ENCODE measurements around the gene RIN1. TPM values are rescaled to one million over a fixed set of nuclear protein-coding genes. Genes with fewer than 3 reads are reported as not detected.

Gene RIN1
- total and polyA plus RNA-seq, 2 experiments from 2014 or later = 2.5 to 8.2 TPM

GRCh38 chr11:66346476-66347424, 10.5 kb upstream of the RIN1 start:
- Histone ChIP-seq H3K27me3 (ENCODE audit: insufficient read depth) (peaks cover 8% of the 10 kb centered on the region; the same call in 1 of the 2 replicates), H3K4me3 (peak overlapping the region; percentile 95), H3F3A (replicated peaks; ENCODE audit: low read depth) (peaks cover 26% of the 10 kb centered on the region), H3K4me2 (peak overlapping the region; percentile 99), H3K79me2 (replicated peaks; ENCODE audit: insufficient read depth) (peaks cover 14% of the 10 kb centered on the region), H3K9me2 (ENCODE audit: insufficient read depth) (no peaks in the 10 kb centered on the region), H3K4me1 (ENCODE audit: insufficient read depth) (peaks cover 15% of the 10 kb centered on the region), H3K36me3 (ENCODE audit: insufficient read depth) (no peaks in the 10 kb centered on the region), H2AFZ (peak overlapping the region; percentile 99), H3K27ac (ENCODE audit: low read depth) (no peak overlapping the region), H4K20me1 (replicated peaks; ENCODE audit: insufficient read depth) (0 out of 2 replicates have a peak, but pooled peaks cover 3% of the 10 kb centered on the region)
- peaks cover 27% of the 10 kb centered on the region for H3K27me3 Mint-ChIP-seq (ENCODE audit: insufficient read depth, low read depth, poor library complexity)
- ATAC-seq (peak; percentile 4), DNase-seq (ENCODE audit: low spot score) (no peak)
- H3K27ac Mint-ChIP-seq = no peak overlapping the region
- TF ChIP-seq ZNF331 (CRISPR knock-in tag; IDR thresholded peaks at IDR 0.05; ENCODE audit: low read depth) = no peak
- TF ChIP-seq POLR2AphosphoS5 (IDR thresholded peaks at IDR 0.05; ENCODE audit: low read depth) = no peak
- no peak for TF ChIP-seq EZH2phosphoT487 (IDR thresholded peaks at IDR 0.05; ENCODE audit: unreplicated experiment)
- no peak for TF ChIP-seq ZNF462 (CRISPR knock-in tag; IDR thresholded peaks at IDR 0.05)
- TF ChIP-seq CREB1 (CRISPR knock-in tag; IDR thresholded peaks at IDR 0.05; ENCODE audit: low read depth) = no peak
- no peak for TF ChIP-seq ZNF114 (CRISPR knock-in tag; IDR thresholded peaks at IDR 0.05)
- no peak for TF ChIP-seq EZH2 (IDR thresholded peaks at IDR 0.05; ENCODE audit: low read depth, unreplicated experiment)
- no peak for TF ChIP-seq CTCF (conservative IDR thresholded peaks at IDR 0.05; ENCODE audit: low read depth in 2 of 2)
- no peak for TF ChIP-seq ETS1 (IDR thresholded peaks at IDR 0.05)
- TF ChIP-seq STAT1 (IDR thresholded peaks at IDR 0.05; ENCODE audit: unreplicated experiment) = no peak
- no peak for TF ChIP-seq JUNB (IDR thresholded peaks at IDR 0.05; ENCODE audit: unreplicated experiment)
- peaks cover 5% of the 10 kb centered on the region; the same call in 2 of the 3 replicates for H3K9me3 Mint-ChIP-seq
- H3K4me3 Mint-ChIP-seq = peak overlapping the region; percentile 96
- peaks cover 19% of the 10 kb centered on the region for H3K36me3 Mint-ChIP-seq (ENCODE audit: low read depth)
- peaks cover 30% of the 10 kb centered on the region for H3K4me1 Mint-ChIP-seq
